ENCODE data around the gene ELAVL1. TPM values are rescaled to one million over a fixed set of nuclear protein-coding genes. Genes with fewer than 3 reads are reported as not detected.
A peak's percentile ranks its signal among the peaks of the same experiment; 100 is the strongest.

ELAVL1 gene
- total and polyA plus RNA-seq, 8 donors: 6.6 to 38.4 (median 26.2) TPM

DNA sequence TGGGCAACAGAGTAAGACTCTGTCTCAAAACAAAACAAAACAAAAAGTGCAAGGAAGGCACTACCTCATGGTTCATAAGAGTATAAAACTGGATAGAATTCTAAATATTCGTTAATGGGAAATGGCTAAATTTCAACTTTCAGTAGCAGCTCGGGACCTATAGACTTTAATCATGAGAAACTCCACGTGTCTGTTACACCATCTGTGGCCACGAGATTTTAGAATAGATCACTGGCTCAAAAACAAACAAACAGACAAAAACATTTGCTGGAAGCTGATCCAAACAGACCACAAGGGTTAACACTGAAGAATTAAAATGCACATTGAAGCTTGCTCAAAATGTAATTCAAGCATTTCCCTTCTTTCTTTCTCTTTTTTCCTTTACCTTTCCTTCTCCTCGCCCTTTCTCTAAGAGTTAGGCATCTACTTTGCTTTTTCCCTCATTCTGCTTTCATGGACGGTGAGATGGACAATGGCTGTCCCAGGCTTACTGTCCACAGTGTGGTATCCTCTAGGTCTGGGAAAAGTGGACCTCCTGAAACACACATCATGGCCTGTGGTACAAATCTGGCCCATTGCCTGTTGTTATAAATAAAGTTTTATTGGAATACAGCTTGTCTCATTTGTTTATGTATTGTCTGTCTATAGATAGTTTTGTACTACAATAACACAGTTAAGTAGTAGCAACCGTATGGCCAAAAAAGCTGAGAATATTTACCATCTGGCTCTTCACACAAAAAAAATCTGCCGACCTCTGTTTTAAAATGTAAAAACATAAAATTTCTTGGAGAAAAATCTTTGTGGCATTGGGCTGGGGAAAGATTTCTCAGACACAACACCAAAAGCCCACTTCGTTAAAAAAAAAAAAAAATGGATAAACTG, 10.3 kb downstream of the ELAVL1 start:
- 75 to 78% methylated on average over 9 of the region's 9 CpGs for WGBS, 2 donors

GRCh38 chr19:7994114-7994513, 11.3 kb downstream of the ELAVL1 start:
- no peak for TF ChIP-seq CTCF (IDR thresholded peaks at IDR 0.05)
- intact Hi-C loops (cut with DNase I): no loop called here
- peaks cover 0 to 20% (median 13%) of the 10 kb centered on the region in 3 donors for H3K36me3 ChIP-seq
- H3K27ac ChIP-seq: no peak overlapping the region
- no peaks in the 10 kb centered on the region for H3K27me3 ChIP-seq
- no peak for DNase-seq
- 84 to 88% methylated on average over 6 of the region's 6 CpGs for WGBS, 2 donors
- H3K4me1 ChIP-seq: no peaks in the 10 kb centered on the region
- no peak overlapping the region for H3K4me3 ChIP-seq
- no peak for ATAC-seq
- H3K9me3 ChIP-seq: no peaks in the 10 kb centered on the region
- FAIRE-seq: no peak

More for the DNA sequence above, 10.3 kb downstream of the ELAVL1 start:
- ATAC-seq (no peak), DNase-seq (no peak), FAIRE-seq (no peak)
- H3K27me3 ChIP-seq: no peaks in the 10 kb centered on the region
- peaks cover 0 to 15% (median 12%) of the 10 kb centered on the region in 3 donors for H3K36me3 ChIP-seq
- TF ChIP-seq CTCF (IDR thresholded peaks at IDR 0.05): no peak
- H3K4me1 ChIP-seq: peaks cover 0 to 1% (median 0%) of the 10 kb centered on the region in 3 donors
- no peak overlapping the region for H3K4me3 ChIP-seq
- H3K9me3 ChIP-seq: no peaks in the 10 kb centered on the region
- no peak overlapping the region for H3K27ac ChIP-seq
- intact Hi-C loops (cut with DNase I): no loop called here

- no peaks in the 10 kb centered on the region for H3K9me3 ChIP-seq
- ATAC-seq (peak in 1 of 4 donors; percentile 27), DNase-seq (no peak), FAIRE-seq (no peak)
- H3K4me3 ChIP-seq: no peak overlapping the region
- no peak for TF ChIP-seq CTCF (IDR thresholded peaks at IDR 0.05)
- H3K36me3 ChIP-seq: peaks cover 0 to 25% (median 13%) of the 10 kb centered on the region in 3 donors
- 77 to 80% methylated on average over 11 of the region's 11 CpGs for WGBS, 2 donors
- H3K27ac ChIP-seq: no peak overlapping the region
- H3K27me3 ChIP-seq: no peaks in the 10 kb centered on the region
- intact Hi-C loops (cut with DNase I): no loop called here
- H3K4me1 ChIP-seq: no peaks in the 10 kb centered on the region
Measured at GRCh38 chr19:7993560-7993959, 11.9 kb downstream of the ELAVL1 start.

DNA sequence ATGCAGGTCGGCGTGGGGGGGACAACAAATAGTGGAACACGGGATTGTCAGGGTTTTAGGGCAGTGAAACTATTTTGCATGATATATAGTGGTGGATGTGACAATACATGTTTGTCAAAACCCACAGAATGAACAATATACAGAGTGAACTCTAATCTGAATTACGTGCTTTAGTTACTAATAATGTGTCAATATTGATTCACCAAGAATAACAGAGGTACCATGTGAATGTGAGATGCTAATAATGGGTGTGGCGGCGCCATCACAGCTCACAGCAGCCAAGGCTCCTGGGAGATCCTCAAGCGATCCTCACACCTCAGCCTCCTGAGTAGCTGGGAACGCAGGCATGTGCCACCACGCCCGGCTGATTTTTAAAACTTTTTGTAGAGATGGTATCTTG, 12.9 kb downstream of the ELAVL1 start:
- WGBS, 2 donors: 62 to 72% methylated on average over 10 of the region's 10 CpGs

More for the DNA sequence above, 12.9 kb downstream of the ELAVL1 start:
- Histone ChIP-seq H3K4me3 (no peak overlapping the region), H3K36me3 (peaks cover 0 to 26% (median 13%) of the 10 kb centered on the region in 3 donors), H3K27me3 (no peaks in the 10 kb centered on the region), H3K4me1 (no peaks in the 10 kb centered on the region), H3K27ac (no peak overlapping the region), H3K9me3 (no peaks in the 10 kb centered on the region)
- intact Hi-C loops (cut with DNase I): no loop called here
- TF ChIP-seq CTCF (IDR thresholded peaks at IDR 0.05): no peak
- no peak for ATAC-seq
- DNase-seq: no peak
- FAIRE-seq: no peak

Data from pancreas (tissue), 10 donors.